Measurements from ENCODE around the gene FNDC3B. TPM values are rescaled to one million over a fixed set of nuclear protein-coding genes. Genes with fewer than 3 reads are reported as not detected.
A peak's percentile ranks its signal among the peaks of the same experiment; 100 is the strongest.

Gene FNDC3B
- total and polyA plus RNA-seq, 5 experiments from 2014 or later, result 6.5 to 20.6 (median 8.8) TPM

- Mint-ChIP-seq H3K4me1 (peaks cover 0 to 16% (median 4%) of the 10 kb centered on the region in 4 donors), H3K4me3 (no peak overlapping the region), H3K36me3 (peaks cover 16 to 32% (median 19%) of the 10 kb centered on the region in 3 donors), H3K27me3 (no peaks in the 10 kb centered on the region), H3K27ac (no peak overlapping the region), H3K9me3 (peaks cover 8 to 23% (median 14%) of the 10 kb centered on the region in 9 donors)
- DNase-seq (no peak), ATAC-seq (no peak)
- POLR2A ChIA-PET, result no interaction called here
Measured at GRCh38 chr3:172209333-172210321, 170.2 kb downstream of the FNDC3B start.

GRCh38 chr3:172210355-172210754 is 171.0 kb downstream of the FNDC3B start:
- ATAC-seq, result no peak
- Mint-ChIP-seq H3K4me3 (no peak overlapping the region), H3K36me3 (peaks cover 10 to 30% (median 12%) of the 10 kb centered on the region in 3 donors), H3K27me3 (no peaks in the 10 kb centered on the region), H3K4me1 (peaks cover 0 to 16% (median 6%) of the 10 kb centered on the region in 4 donors), H3K27ac (peak overlapping the region in 2 of 10 donors; percentile 11 to 33), H3K9me3 (peaks cover 4 to 15% (median 8%) of the 10 kb centered on the region in 9 donors)
- POLR2A ChIA-PET, result no interaction called here
- DNase-seq, result no peak

GRCh38 chr3:172211123-172211522 is 171.7 kb downstream of the FNDC3B start:
- H3K9me3 Mint-ChIP-seq, result peaks cover 0 to 8% (median under 1%) of the 10 kb centered on the region in 9 donors
- no peak for ATAC-seq
- peaks cover 4 to 23% (median 7%) of the 10 kb centered on the region in 3 donors for H3K36me3 Mint-ChIP-seq
- H3K4me3 Mint-ChIP-seq, result no peak overlapping the region
- peaks cover 0 to 16% (median 6%) of the 10 kb centered on the region in 4 donors for H3K4me1 Mint-ChIP-seq
- no peak for DNase-seq
- H3K27ac Mint-ChIP-seq, result no peak overlapping the region
- POLR2A ChIA-PET, result no interaction called here
- no peaks in the 10 kb centered on the region for H3K27me3 Mint-ChIP-seq

- POLR2A ChIA-PET, result no interaction called here
- Mint-ChIP-seq H3K4me3 (no peak overlapping the region), H3K4me1 (peaks cover 0 to 22% (median 10%) of the 10 kb centered on the region in 4 donors), H3K36me3 (peaks cover 0 to 17% (median 3%) of the 10 kb centered on the region in 3 donors), H3K9me3 (peaks cover 0 to 1% (median 0%) of the 10 kb centered on the region in 9 donors), H3K27ac (no peak overlapping the region), H3K27me3 (no peaks in the 10 kb centered on the region)
- DNase-seq (no peak), ATAC-seq (no peak)
Measured at GRCh38 chr3:172213200-172213599, 173.8 kb downstream of the FNDC3B start.

- peak overlapping the region in 1 of 10 donors; percentile 3 for H3K27ac Mint-ChIP-seq
- ATAC-seq, result no peak
- DNase-seq, result no peak
- H3K9me3 Mint-ChIP-seq, result peaks cover 0 to 1% (median 0%) of the 10 kb centered on the region in 9 donors
- H3K27me3 Mint-ChIP-seq, result no peaks in the 10 kb centered on the region
- H3K4me1 Mint-ChIP-seq, result peaks cover 4 to 29% (median 14%) of the 10 kb centered on the region in 4 donors
- H3K4me3 Mint-ChIP-seq, result no peak overlapping the region
- POLR2A ChIA-PET, result no interaction called here
- peaks cover 0 to 17% (median 3%) of the 10 kb centered on the region in 3 donors for H3K36me3 Mint-ChIP-seq
Measured at GRCh38 chr3:172213904-172214303, 174.5 kb downstream of the FNDC3B start.

- no peak overlapping the region for H3K27ac Mint-ChIP-seq
- no peaks in the 10 kb centered on the region for H3K27me3 Mint-ChIP-seq
- ATAC-seq (no peak), DNase-seq (no peak)
- H3K4me3 Mint-ChIP-seq, result no peak overlapping the region
- peaks cover 0 to 1% (median 0%) of the 10 kb centered on the region in 9 donors for H3K9me3 Mint-ChIP-seq
- POLR2A ChIA-PET, result no interaction called here
- H3K4me1 Mint-ChIP-seq, result peaks cover 6 to 35% (median 21%) of the 10 kb centered on the region in 4 donors
- peaks cover 0 to 13% (median 3%) of the 10 kb centered on the region in 3 donors for H3K36me3 Mint-ChIP-seq
Measured at GRCh38 chr3:172216267-172216666, 176.9 kb downstream of the FNDC3B start.

GRCh38 chr3:172216911-172217310 is 177.5 kb downstream of the FNDC3B start:
- no peak overlapping the region for H3K27ac Mint-ChIP-seq
- DNase-seq (no peak), ATAC-seq (no peak)
- H3K4me1 Mint-ChIP-seq, result peaks cover 6 to 38% (median 22%) of the 10 kb centered on the region in 4 donors
- POLR2A ChIA-PET, result no interaction called here
- peaks cover 0 to 1% (median 0%) of the 10 kb centered on the region in 9 donors for H3K9me3 Mint-ChIP-seq
- peaks cover 0 to 13% (median 3%) of the 10 kb centered on the region in 3 donors for H3K36me3 Mint-ChIP-seq
- H3K4me3 Mint-ChIP-seq, result no peak overlapping the region
- no peaks in the 10 kb centered on the region for H3K27me3 Mint-ChIP-seq

GRCh38 chr3:172217877-172218276 is 178.5 kb downstream of the FNDC3B start:
- Mint-ChIP-seq H3K4me3 (no peak overlapping the region), H3K9me3 (peaks cover 0 to 1% (median 0%) of the 10 kb centered on the region in 9 donors), H3K36me3 (peaks cover 0 to 8% (median 2%) of the 10 kb centered on the region in 3 donors), H3K4me1 (peaks cover 6 to 37% (median 22%) of the 10 kb centered on the region in 4 donors), H3K27ac (peak overlapping the region in 1 of 10 donors; percentile 29), H3K27me3 (no peaks in the 10 kb centered on the region)
- no peak for ATAC-seq
- POLR2A ChIA-PET, result no interaction called here
- no peak for DNase-seq

- POLR2A ChIA-PET, result no interaction called here
- peak overlapping the region in 6 of 10 donors; percentile 1 to 73 (median 26) for H3K27ac Mint-ChIP-seq
- H3K36me3 Mint-ChIP-seq, result peaks cover 0 to 6% (median 0%) of the 10 kb centered on the region in 3 donors
- ATAC-seq (no peak), DNase-seq (no peak)
- H3K4me1 Mint-ChIP-seq, result peaks cover 6 to 32% (median 20%) of the 10 kb centered on the region in 4 donors
- no peak overlapping the region for H3K4me3 Mint-ChIP-seq
- peaks cover 0 to 1% (median 0%) of the 10 kb centered on the region in 9 donors for H3K9me3 Mint-ChIP-seq
- H3K27me3 Mint-ChIP-seq, result no peaks in the 10 kb centered on the region
Measured at GRCh38 chr3:172218350-172219323, 179.3 kb downstream of the FNDC3B start.

- Mint-ChIP-seq H3K4me3 (no peak overlapping the region), H3K27ac (peak overlapping the region in 1 of 10 donors; percentile 16), H3K36me3 (peaks cover 0 to 4% (median 4%) of the 10 kb centered on the region in 3 donors), H3K9me3 (peaks cover 0 to 1% (median 0%) of the 10 kb centered on the region in 9 donors), H3K27me3 (no peaks in the 10 kb centered on the region), H3K4me1 (peaks cover 6 to 31% (median 19%) of the 10 kb centered on the region in 4 donors)
- ATAC-seq, result no peak
- POLR2A ChIA-PET, result no interaction called here
- no peak for DNase-seq
Measured at GRCh38 chr3:172219750-172220149, 180.4 kb downstream of the FNDC3B start.

- POLR2A ChIA-PET, result no interaction called here
- Mint-ChIP-seq H3K4me1 (peaks cover 3 to 31% (median 19%) of the 10 kb centered on the region in 4 donors), H3K4me3 (no peak overlapping the region), H3K36me3 (peaks cover 0 to 6% (median 4%) of the 10 kb centered on the region in 3 donors), H3K9me3 (no peaks in the 10 kb centered on the region), H3K27me3 (no peaks in the 10 kb centered on the region), H3K27ac (no peak overlapping the region)
- ATAC-seq, result no peak
- no peak for DNase-seq
Measured at GRCh38 chr3:172221547-172221946, 182.2 kb downstream of the FNDC3B start.

- Mint-ChIP-seq H3K27ac (no peak overlapping the region), H3K4me3 (no peak overlapping the region)
Measured at GRCh38 chr3:172222478-172223071, 183.2 kb downstream of the FNDC3B start.

More at GRCh38 chr3:172222478-172223071, 183.2 kb downstream of the FNDC3B start:
- no peak for ATAC-seq
- peaks cover 1 to 31% (median 14%) of the 10 kb centered on the region in 4 donors for H3K4me1 Mint-ChIP-seq
- peaks cover 0 to 15% (median 12%) of the 10 kb centered on the region in 3 donors for H3K36me3 Mint-ChIP-seq
- no peak for DNase-seq
- POLR2A ChIA-PET, result no interaction called here
- H3K27me3 Mint-ChIP-seq, result no peaks in the 10 kb centered on the region
- no peaks in the 10 kb centered on the region for H3K9me3 Mint-ChIP-seq

Data from naive thymus-derived CD8-positive, alpha-beta T cell (primary cell).